NCI-H1436 (cell line): Measurements from ENCODE around the gene B4GALT7.
A peak's percentile ranks its signal among the peaks of the same experiment; 100 is the strongest.
"Not testable (repeated sequence)": the region's sequence is repeated elsewhere in the genome, so short reads cannot be mapped to it uniquely, and the experiment has no call there.

Experiments used
- DNase-seq: peaks from one replicate; lab custom pipeline; 2025; lab: John Stamatoyannopoulos, UW

The B4GALT7 gene, protein sequence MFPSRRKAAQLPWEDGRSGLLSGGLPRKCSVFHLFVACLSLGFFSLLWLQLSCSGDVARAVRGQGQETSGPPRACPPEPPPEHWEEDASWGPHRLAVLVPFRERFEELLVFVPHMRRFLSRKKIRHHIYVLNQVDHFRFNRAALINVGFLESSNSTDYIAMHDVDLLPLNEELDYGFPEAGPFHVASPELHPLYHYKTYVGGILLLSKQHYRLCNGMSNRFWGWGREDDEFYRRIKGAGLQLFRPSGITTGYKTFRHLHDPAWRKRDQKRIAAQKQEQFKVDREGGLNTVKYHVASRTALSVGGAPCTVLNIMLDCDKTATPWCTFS

GRCh38 chr5:177599731-177600507 is at the start of gene B4GALT7:
B4GALT7 (plus strand) TSS chr5:177600132; CDS start chr5:177600211, 79 bp downstream.
- peak; percentile 45 for DNase-seq

DNA sequence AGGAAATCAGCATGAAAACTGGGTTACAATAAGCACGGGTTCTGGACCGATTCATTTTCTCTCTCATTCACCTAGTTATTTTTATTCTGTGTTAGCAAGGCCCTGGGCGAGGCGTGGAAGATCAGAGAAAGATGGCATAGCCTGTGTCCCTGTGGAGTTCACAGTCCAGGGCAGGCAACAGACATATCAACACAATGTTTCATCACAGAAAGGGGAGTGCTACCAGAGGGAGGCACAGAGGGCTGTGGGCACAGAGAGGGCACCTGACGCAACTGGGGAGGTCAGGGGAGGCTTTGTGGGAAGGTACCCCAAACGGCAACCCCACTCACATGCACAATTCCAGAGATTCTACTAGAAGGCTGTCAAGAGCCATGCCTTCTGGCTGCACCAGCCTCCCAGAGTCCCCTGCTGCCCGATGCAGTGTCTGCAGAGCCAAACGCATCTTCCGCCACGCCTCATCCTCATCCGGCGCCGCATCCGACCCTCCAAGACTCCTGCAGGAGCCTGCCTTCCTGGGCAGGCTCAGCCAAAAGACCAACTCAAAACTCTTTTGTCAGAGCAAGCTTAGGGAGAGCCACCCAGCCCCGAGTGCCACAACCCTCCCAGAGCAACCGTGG is 47.0 kb upstream of the B4GALT7 start:
- no peak for DNase-seq

DNA sequence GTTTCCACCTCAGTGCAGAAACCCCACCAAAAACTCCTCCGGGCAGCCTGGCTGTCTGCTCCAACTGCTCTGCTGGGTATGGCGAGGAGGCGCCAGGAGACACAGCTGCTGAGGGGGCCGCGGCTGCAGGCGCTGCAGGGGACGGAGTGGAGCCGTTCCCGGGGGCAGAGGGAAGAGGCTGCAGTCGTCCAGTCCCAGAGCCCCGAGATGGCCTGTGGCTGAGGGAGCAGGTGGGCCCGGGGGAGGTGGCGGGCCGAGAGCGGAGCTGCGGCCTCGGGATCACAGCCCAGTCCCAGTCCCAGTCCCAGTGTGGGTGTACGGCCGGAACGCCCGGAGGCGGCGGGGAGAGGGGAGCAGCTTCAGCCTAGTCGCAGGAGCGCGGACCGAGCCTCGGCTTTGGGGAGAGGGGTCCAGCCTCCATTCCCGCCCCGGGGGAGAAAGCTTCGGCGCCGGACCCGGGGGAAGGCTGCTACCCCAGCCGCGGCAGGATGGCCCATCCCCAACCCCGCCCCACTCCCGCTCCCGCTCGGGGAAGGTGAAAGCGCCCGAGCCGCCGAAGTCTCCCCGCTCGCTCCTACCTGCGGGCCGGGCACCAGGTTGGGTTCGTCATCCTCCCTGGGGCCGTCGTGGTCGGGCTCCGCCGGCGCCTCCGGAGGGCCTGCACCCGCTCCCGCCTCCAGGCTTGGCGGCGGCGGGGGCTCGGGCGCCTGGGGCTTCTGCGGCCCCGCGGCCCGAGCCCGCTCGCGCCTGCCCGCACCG is 46.1 kb upstream of the B4GALT7 start:
- DNase-seq = no peak

DNA sequence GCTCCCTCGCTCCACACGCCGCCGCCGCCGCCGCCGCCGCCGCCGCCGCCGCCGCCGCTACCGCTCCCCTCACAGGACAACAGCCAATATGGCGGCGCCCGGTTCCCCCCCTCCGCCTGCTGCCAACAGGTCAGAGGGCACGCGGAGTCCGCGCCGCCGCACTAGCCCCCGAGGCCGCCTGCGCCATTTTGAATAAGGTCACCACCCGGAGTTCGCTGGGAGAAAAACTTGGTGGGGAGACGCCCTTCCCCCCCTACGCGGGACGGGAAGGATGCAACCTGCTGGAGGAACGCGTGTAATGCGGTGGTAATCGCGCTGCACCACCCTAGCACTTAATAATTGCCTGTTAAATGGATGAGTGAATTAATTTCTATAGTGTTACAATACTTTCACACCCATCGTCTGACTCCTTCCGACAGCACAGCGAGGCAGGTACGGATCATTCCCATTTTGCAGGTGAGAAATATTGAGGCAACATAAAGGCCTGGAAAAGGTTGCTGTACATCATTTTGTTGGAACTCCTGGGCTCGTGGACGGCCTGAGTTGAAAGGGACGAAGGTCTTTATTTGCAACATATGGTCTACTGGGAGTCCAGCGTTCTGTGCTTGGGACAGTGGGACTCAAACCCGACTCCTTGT is 45.3 kb upstream of the B4GALT7 start, which contains the start of gene FAM193B:
Gene FAM193B (minus strand): TSS at position 90 of the 638 bp plus-strand sequence. CDS start 105 bp downstream, outside the sequence.
- peak; percentile 57 for DNase-seq

DNA sequence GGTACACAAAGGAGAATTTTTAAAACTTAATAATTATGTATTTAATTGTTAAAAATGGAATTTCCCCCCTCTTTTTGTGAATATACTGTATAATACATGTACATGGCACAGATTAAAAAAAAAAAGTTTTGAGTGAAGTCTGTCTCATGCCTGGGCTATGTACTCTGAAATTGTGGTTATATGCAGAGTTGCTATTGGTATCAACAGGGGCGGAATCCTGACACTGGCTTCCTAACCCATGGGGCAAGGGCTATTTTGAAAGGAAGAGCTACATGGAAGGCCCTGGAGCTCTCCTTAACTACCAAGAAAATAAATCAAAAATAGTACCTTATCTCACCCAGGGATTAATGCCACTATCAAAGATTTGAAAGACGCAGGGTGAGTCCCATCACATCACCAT is 44.7 kb upstream of the B4GALT7 start:
- no peak for DNase-seq

DNA sequence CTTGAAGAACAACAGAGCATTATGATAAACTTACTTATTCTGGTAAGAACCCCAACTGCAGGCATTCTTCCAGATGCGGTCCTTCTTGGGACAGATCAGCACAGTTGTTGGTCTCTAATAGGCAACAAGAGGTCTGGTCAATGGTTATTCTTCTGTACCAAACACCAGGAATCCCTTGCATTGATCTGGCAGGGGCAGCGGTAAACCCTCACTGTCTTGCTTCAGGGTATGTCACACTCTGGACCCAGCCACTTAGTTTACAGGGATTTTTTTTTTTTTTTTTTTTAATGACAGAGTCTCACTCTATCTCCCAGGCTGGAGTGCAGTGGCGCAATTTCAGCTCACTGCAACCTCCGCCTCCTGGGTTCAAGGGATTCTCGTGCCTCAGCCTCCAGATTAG is 44.3 kb upstream of the B4GALT7 start:
- DNase-seq = no peak

DNA sequence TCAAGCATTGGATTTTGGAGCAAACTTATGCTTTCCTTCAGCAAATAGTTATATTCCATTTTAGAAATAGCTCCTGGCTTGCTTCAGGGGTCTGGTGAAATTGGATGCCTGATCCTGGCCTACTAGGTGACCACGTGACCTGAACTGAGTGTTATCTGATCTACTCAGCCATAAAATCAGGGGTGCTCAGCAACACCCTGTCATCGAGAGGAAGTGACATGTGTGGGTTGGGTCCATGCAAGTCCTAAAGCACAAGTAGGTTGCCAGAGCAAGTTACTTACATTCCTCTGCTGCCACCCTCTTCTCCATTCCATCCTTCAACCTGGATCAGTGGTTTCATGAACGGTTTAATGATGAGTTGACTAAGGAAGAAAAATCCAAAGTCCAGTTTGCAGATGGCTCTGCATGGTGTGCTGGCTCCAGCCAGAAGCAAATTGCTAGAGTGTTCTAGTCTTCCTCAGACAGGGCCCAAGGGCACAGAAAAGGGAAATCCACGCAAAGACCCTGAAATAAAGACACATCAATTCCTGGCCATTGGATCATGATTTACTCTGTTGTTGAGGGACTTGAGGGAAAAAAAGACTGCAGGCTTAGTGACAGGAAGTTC is 42.8 kb upstream of the B4GALT7 start:
- no peak for DNase-seq

DNA sequence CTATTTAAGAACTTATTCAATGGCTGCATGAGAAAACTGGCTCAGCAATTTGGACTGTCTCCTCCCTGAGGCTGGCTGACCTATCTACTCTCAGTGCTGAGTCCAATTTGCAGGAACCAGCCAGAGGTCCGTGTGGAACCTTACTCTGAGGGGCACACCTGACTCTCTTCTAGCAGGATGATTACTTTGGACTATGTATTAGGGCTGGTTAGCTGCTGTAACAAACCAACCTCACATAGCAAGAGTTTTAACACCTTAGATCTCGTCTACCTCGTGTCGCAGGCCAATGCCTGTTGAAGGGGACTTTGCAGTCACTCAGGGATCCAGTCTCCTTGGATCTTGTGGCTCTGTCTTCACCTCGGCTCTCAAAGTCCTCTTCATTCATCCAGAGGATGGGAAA is 42.1 kb upstream of the B4GALT7 start:
- no peak for DNase-seq

- DNase-seq = not testable (repeated sequence)
Observed at GRCh38 chr5:177559446-177559941, 40.4 kb upstream of the B4GALT7 start.

- no peak for DNase-seq
Observed at GRCh38 chr5:177565046-177565445, 34.9 kb upstream of the B4GALT7 start.

DNA sequence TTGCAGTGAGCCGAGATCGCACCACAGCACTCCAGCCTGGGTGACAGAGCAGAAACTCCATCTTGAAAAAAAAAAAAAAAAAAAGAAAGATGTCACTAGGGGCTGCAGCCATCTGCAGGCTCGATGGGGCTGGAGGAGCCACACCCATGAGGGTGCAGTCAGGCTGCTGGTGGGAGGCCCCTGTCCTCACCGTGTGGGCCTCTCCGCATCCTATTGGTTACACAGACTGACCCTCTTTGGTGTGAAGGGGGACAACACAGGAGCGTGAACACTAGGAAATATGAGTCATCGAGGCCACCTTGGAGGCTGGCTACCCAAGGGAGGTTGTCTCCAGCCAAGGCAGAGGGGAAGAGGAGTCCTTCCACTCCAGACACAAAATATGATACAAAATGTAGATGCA is 31.6 kb upstream of the B4GALT7 start:
- no peak for DNase-seq

DNA sequence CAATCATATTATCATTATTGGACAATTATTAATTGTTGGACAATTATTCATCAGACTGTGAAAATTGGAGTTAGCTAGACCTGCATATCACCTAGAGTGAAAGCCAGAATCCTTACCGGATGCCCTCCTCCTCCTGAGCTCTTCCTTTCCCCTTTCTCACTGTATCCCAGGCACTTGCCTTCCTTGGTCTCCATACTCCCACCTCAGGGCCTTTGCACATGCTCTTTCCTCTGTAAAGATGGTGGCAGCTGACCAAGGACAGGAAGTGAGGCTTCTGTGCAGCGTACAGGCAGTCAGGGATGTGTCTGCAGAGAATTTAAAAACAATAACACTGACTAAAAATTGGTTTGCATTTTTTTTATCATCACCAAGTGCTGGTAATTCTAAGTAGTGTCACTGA is 30.0 kb upstream of the B4GALT7 start:
- DNase-seq = no peak

DNA sequence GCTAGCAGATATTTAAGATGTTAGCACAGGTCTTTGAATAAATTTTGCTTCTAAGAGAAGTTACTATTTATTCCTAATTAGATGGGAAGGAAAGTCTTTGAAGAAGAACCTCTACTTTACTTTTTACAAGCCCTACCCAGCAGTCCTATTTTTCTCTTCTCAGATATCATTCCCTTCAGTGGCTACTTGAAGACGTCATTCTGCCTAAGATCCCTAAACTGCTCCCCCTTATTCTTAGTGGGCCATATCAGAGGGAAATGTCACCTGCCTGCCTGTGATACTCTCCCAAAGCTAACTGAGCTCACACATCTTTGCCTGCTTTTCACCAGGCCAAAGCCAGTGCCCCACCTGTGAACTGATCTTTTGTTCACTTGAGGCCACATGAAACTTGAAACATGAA is 24.4 kb upstream of the B4GALT7 start:
- no peak for DNase-seq

GRCh38 chr5:177576169-177576568 is 23.8 kb upstream of the B4GALT7 start:
- DNase-seq = peak; percentile 8

DNA sequence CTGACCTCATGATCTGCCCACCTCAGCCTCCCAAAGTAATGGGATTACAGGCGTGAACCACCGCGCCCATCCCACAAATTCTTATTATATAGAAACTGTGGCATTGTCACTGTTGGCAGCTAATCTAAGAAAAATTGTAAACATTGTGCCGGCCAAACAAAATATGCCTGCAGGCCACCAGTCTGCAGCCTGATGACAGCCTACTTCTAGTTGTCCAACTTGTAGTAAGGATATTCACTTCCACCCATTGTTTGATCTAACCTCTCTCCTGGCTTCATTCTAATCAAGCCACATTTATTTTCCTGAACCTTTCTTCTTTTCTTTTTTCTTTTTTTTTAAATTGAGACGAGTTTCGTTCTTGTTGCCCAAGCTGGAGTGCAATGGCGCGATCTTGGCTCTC is 21.6 kb upstream of the B4GALT7 start:
- no peak for DNase-seq

GRCh38 chr5:177588413-177588909 is 11.5 kb upstream of the B4GALT7 start:
- no peak for DNase-seq

- no peak for DNase-seq
Observed at GRCh38 chr5:177590406-177590805, 9.5 kb upstream of the B4GALT7 start.

- no peak for DNase-seq
Observed at GRCh38 chr5:177591690-177592009, 8.3 kb upstream of the B4GALT7 start.

DNA sequence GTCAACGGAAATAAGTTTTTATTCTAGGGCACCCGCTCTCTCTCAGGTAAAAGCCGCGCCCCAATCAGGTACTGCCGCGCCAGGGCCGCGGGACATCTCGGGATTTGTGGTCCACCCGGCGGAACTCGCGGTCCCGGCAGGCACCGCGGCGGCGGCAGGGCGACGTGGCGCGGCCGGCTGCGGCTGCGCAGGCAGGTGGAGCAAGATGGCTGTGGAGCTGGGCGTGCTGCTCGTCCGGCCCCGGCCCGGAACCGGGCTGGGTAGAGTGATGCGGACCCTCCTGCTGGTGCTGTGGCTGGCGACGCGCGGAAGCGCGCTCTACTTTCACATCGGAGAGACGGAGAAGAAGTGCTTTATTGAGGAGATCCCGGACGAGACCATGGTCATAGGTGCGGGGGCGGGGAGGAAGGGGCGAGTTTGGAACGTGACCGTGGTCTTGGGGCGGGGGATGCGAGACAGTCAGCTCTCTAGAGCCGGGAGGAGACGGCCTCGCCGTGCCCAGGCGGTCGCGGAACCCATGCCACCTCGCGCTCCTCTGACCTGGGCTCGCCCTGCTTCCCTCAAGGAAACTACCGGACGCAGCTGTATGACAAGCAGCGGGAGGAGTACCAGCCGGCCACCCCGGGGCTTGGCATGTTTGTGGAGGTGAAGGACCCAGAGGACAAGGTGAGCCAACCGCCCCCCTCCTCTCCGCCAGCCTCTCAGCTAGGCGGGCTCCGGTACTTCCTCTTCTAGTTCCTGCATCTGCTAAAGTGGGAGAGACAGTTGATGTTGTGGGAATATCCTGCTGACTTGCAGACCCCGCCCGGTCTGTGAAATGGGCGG is 7.7 kb upstream of the B4GALT7 start, which contains the start of gene TMED9:
Gene TMED9 (plus strand): TSS at position 194 of the 825 bp plus-strand sequence. CDS start 12 bp downstream, at position 206.
- peak; percentile 56 for DNase-seq

DNA sequence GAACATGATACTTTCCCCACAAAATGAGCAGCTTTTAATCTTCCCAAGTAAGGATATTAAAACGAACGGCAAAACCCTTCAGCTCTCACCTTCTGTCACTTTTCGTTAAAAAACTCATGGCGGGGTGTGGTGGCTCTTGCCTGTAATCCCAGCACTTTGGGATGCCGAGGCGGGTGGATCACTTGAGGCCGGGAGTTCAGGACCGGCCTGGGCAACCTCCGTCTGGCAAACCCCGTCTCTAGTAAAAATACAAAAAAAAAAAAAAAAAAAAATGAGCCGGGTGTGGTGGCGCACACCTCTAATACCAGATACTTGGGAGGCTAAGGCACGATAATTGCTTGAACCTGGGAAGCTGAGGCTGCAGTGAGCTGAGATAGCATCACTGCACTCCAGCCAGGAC is 7.0 kb upstream of the B4GALT7 start:
- no peak for DNase-seq
